GM12878 (cell line): ENCODE results near the gene ATP7A. TPM values are rescaled to one million over a fixed set of nuclear protein-coding genes. Genes with fewer than 3 reads are reported as not detected.

ENCODE experiments used
- ATAC-seq: fragments of 200-7000 bp; cut with Tn5 transposase; 3 replicates; pipeline ENCODE4 v1.9.1; 2020; ENCODE audit warnings: mild to moderate bottlenecking, moderate library complexity
- BruUV-seq: library from RNA; stranded (reverse); fragments of 400-500 nt; replicated peaks from 2 replicates; lab custom pipeline; 2021; lab: Mats Ljungman, UMichigan
- CTCF ChIA-PET: fragments of 300-600 bp; sonication (Branson Sonifier 250); formaldehyde crosslinking; extraction: SDS; loops from one replicate; lab custom pipeline; 2021; ENCODE audit warnings: inconsistent platforms; lab: Yijun Ruan, JAX
- POLR2A ChIA-PET: fragments of 350-600 bp; formaldehyde crosslinking; extraction: SDS; loops from one replicate; lab custom pipeline; 2021; ENCODE audit warnings: inconsistent platforms; lab: Charles Lee
- RAD21 ChIA-PET: fragments of 300-600 bp; sonication (Branson Sonifier 250); formaldehyde crosslinking; loops from one replicate; lab custom pipeline; 2023; ENCODE audit warnings: antibody characterized with exemption; ENCODE audit not compliant: unreplicated experiment; lab: Charles Lee
- SMC1A ChIA-PET: fragments of 300-600 bp; sonication (Branson Sonifier 250); formaldehyde crosslinking; loops from one replicate; lab custom pipeline; 2023; ENCODE audit not compliant: unreplicated experiment, uncharacterized antibody; lab: Charles Lee
- DNase-seq: peaks from one replicate; pipeline ENCODE4 v3.0.0-alpha.2; 2011; ENCODE audit warnings: low read depth, low spot score
- FAIRE-seq: peaks from 3 replicates; lab custom pipeline; 2011; peaks lifted over from hg19 to GRCh38; lab: Jason Lieb, UNC
- H2AFZ ChIP-seq: 2 replicates; pipeline ENCODE4 v1.6.0; 2011; ENCODE audit warnings: low read depth, low read length, control low read depth; ENCODE audit not compliant: control insufficient read depth
- H3K27ac ChIP-seq: 2 replicates; pipeline ENCODE4 v1.5.1; 2011; ENCODE audit warnings: control low read depth; ENCODE audit not compliant: control insufficient read depth, insufficient read depth
- H3K27me3 ChIP-seq, 2 experiments: replicated peaks in 1 of 2; 2 replicates each; pipeline versions ENCODE4 v1.6.0 to v1.6.1; 2011; ENCODE audit warnings: low read length in 1 of 2; ENCODE audit not compliant: control insufficient read depth in 2 of 2, insufficient read depth in 2 of 2
- H3K36me3 ChIP-seq, 2 experiments: 2 replicates each; pipeline ENCODE4 v1.5.1; 2011; ENCODE audit warnings: low read length in 1 of 2; ENCODE audit not compliant: control insufficient read depth in 2 of 2, insufficient read depth in 2 of 2
- H3K4me1 ChIP-seq: 2 replicates; pipeline ENCODE4 v1.6.1; 2011; ENCODE audit warnings: mild to moderate bottlenecking, low read length, moderate library complexity, mixed read lengths; ENCODE audit not compliant: control insufficient read depth, insufficient read depth
- H3K4me2 ChIP-seq: 2 replicates; pipeline ENCODE4 v1.6.0; 2011; ENCODE audit warnings: control low read depth; ENCODE audit not compliant: control insufficient read depth, insufficient read depth
- H3K4me3 ChIP-seq: fragments of 200-600 bp; sonication (generic); 2 replicates; pipeline ENCODE4 v1.5.1; 2016
- H3K79me2 ChIP-seq: 2 replicates; pipeline ENCODE4 v1.6.0; 2011; ENCODE audit warnings: low read length; ENCODE audit not compliant: control insufficient read depth, insufficient read depth
- H3K9ac ChIP-seq: 2 replicates; pipeline ENCODE4 v1.8.0; 2011; ENCODE audit warnings: low read length, control low read depth, mixed read lengths; ENCODE audit not compliant: control insufficient read depth, insufficient read depth
- H3K9me3 ChIP-seq: replicated peaks from 3 replicates; pipeline ENCODE4 v1.5.1; 2011; ENCODE audit warnings: mild to moderate bottlenecking, low read length; ENCODE audit not compliant: control insufficient read depth, insufficient read depth
- H4K20me1 ChIP-seq: 2 replicates; pipeline ENCODE4 v1.6.0; 2011; ENCODE audit not compliant: control insufficient read depth, insufficient read depth
- BMI1 ChIP-seq: fragments of 450-650 bp; IDR thresholded peaks from 2 replicates; pipeline ENCODE4 v1.6.1; 2016; ENCODE audit warnings: mild to moderate bottlenecking, moderate library complexity, borderline replicate concordance
- EED ChIP-seq: sonication (generic); IDR thresholded peaks from 2 replicates; pipeline ENCODE4 v1.6.1; 2016; ENCODE audit warnings: antibody characterized with exemption, low read depth
- EGR1 ChIP-seq, 2 experiments: IDR thresholded peaks; 1 replicate in 1 of 2; 2 replicates in 1 of 2; pipeline ENCODE4 v1.6.1; 2011 to 2012; ENCODE audit warnings: low read depth in 2 of 2, low read length in 2 of 2, borderline replicate concordance in 1 of 2, mild to moderate bottlenecking in 1 of 2, moderate library complexity in 1 of 2
- ETV6 ChIP-seq, 2 experiments: fragments of 450-650 bp in 1 of 2; IDR thresholded peaks in 1 of 2; conservative IDR thresholded peaks in 1 of 2; 2 replicates each; pipeline ENCODE4 v1.6.1; 2014; ENCODE audit warnings: antibody characterized with exemption in 1 of 2, borderline replicate concordance in 1 of 2, low read depth in 1 of 2, mild to moderate bottlenecking in 1 of 2, moderate library complexity in 1 of 2
- NR2C1 ChIP-seq: fragments of 450-650 bp; IDR thresholded peaks from 2 replicates; pipeline ENCODE4 v1.6.1; 2017; ENCODE audit warnings: antibody characterized with exemption, mild to moderate bottlenecking, moderate library complexity
- PAX5 ChIP-seq: IDR thresholded peaks from 2 replicates; pipeline ENCODE4 v1.6.1; 2011; ENCODE audit warnings: low read depth, low read length, borderline replicate concordance
- RCOR1 ChIP-seq: conservative IDR thresholded peaks from 2 replicates; pipeline ENCODE4 v1.6.1; 2012; ENCODE audit warnings: low read depth, low read length, improper control_type of control experiment
- RFX5 ChIP-seq: IDR thresholded peaks from 2 replicates; pipeline ENCODE4 v1.6.1; 2011; ENCODE audit warnings: low read depth, low read length, improper control_type of control experiment
- RUNX3 ChIP-seq: IDR thresholded peaks from 2 replicates; pipeline ENCODE4 v1.6.1; 2012; ENCODE audit warnings: low read length, inconsistent platforms
- SIX5 ChIP-seq: IDR thresholded peaks from 2 replicates; pipeline ENCODE4 v1.6.1; 2011; ENCODE audit warnings: mild to moderate bottlenecking, low read depth, low read length, moderate library complexity; ENCODE audit not compliant: severe bottlenecking
- ZNF207 ChIP-seq: fragments of 450-650 bp; IDR thresholded peaks from 2 replicates; pipeline ENCODE4 v1.6.1; 2014; ENCODE audit warnings: antibody characterized with exemption, mild to moderate bottlenecking, borderline replicate concordance
- ZNF24 ChIP-seq: fragments of 450-650 bp; IDR thresholded peaks from 2 replicates; pipeline ENCODE4 v1.6.1; 2017; ENCODE audit warnings: antibody characterized with exemption, mild to moderate bottlenecking
- in situ Hi-C: fragments of 300-500 bp; cut with MboI; formaldehyde crosslinking; loops from 9 replicates; pipeline ENCODE4 v1.14.3; 2018; ENCODE audit warnings: mixed read lengths
- intact Hi-C: fragments of 100-400 bp; cut with micrococcal nuclease; formaldehyde crosslinking; loops from one replicate; pipeline ENCODE4 v1.14.2; 2022; ENCODE audit not compliant: unreplicated experiment
- polyA plus RNA-seq, 11 experiments: library from polyadenylated mRNA; depleted of rRNA in 4 of 11; unstranded in 6 of 11; stranded (reverse) in 5 of 11; fragments of >200 nt; fragmentation: Nextera tagmentation in 4 of 11; fragmentation: Illumina TruSeq in 1 of 11; extraction: Ambion mirVana in 4 of 11; extraction: Trizol in 1 of 11; gene quantifications; 1 replicate in 1 of 11; 2 replicates in 10 of 11; pipeline versions ENCODE4 v1.2.1 to v1.2.3, GENCODE V29; 2011 to 2016; ENCODE audit warnings: inconsistent platforms in 2 of 11, missing spikeins in 2 of 11, low read depth in 1 of 11
- total RNA-seq, 4 experiments: library from RNA; depleted of rRNA in 3 of 4; stranded (reverse); fragments of >200 nt in 3 of 4; fragmentation: Illumina TruSeq in 1 of 4; extraction: Trizol in 1 of 4; gene quantifications; 2 replicates each; pipeline versions ENCODE4 v1.2.1 to v1.2.3, GENCODE V29; 2013 to 2021
- TF ChIP-seq, protein P1 (sequence below): fragments of 450-650 bp; IDR thresholded peaks from 2 replicates; pipeline ENCODE4 v1.6.1; 2016; ENCODE audit warnings: mild to moderate bottlenecking
- TF ChIP-seq, protein P2 (sequence below): fragments of 450-650 bp; IDR thresholded peaks from 2 replicates; pipeline ENCODE4 v1.6.1; 2018; ENCODE audit warnings: mild to moderate bottlenecking, low read depth, moderate library complexity; ENCODE audit not compliant: partially characterized antibody
- TF ChIP-seq, protein P3 (sequence below): fragments of 450-650 bp; IDR thresholded peaks from 2 replicates; pipeline ENCODE4 v1.6.1; 2016; ENCODE audit warnings: mild to moderate bottlenecking, moderate library complexity, borderline replicate concordance

Gene ATP7A
- total and polyA plus RNA-seq, 10 of the 15 experiments (the other 5 are each of a cell fraction or from before 2014, with no cell fraction given), result 2.5 to 12.0 (median 7.6) TPM

DNA sequence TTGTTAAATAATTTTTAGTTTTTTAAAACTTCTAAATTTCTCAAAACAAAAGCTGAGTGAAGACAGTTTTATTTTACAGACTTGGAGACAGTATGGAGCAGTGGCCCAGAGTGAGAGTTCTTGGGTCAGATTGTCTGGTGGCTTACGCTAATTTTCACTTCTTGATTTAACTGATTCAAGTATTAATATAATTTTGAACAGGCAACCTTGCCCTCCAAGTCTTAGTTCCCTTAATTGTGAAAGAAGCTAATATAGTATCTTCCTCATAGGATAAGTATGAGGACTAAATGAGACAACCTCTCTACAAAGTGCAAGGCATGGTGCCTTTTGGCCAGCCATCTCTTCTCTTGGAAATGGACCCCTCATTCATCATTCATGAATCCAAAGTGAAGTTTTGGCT is 25.4 kb downstream of the ATP7A start (continued):
- TF ChIP-seq EGR1 (IDR thresholded peaks at IDR 0.05; ENCODE audit: borderline replicate concordance in 1 of 2, low read depth in 2 of 2, low read length in 2 of 2), result no peak
- no peak for TF ChIP-seq SIX5
- no peak for TF ChIP-seq BMI1
- no peak for TF ChIP-seq NR2C1
- TF ChIP-seq RUNX3, result no peak
- TF ChIP-seq, protein P1, sequence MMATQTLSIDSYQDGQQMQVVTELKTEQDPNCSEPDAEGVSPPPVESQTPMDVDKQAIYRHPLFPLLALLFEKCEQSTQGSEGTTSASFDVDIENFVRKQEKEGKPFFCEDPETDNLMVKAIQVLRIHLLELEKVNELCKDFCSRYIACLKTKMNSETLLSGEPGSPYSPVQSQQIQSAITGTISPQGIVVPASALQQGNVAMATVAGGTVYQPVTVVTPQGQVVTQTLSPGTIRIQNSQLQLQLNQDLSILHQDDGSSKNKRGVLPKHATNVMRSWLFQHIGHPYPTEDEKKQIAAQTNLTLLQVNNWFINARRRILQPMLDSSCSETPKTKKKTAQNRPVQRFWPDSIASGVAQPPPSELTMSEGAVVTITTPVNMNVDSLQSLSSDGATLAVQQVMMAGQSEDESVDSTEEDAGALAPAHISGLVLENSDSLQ, result no peak
- no peak for TF ChIP-seq ZNF24
- no peak for TF ChIP-seq ZNF207
- TF ChIP-seq RCOR1, result no peak

DNA sequence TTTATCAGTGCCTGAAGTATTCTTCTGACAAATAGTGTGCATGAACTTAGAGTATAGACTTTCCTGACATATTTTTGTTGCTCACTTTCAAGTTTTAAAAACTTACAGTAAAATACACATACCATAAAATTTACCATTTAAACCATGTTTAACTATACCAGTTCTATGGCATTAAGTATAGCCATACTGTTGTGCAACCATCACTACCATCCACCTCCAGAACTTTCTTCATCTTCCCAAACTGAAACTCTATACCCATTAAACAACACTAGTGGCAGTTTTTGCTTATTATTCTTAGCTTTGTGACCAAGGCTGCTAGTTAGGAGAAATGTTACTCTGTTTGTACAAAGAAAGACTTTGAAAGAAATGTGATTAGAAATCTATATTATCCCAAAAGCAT is 25.8 kb downstream of the ATP7A start:
- Histone ChIP-seq H3K79me2 (no peaks in the 10 kb centered on the region), H3K4me3 (no peak overlapping the region), H3K4me1 (no peaks in the 10 kb centered on the region), H3K9me3 (no peaks in the 10 kb centered on the region), H3K36me3 (no peaks in the 10 kb centered on the region), H3K9ac (no peak overlapping the region), H4K20me1 (no peaks in the 10 kb centered on the region), H3K27me3 (no peaks in the 10 kb centered on the region), H3K4me2 (no peak overlapping the region), H3K27ac (no peak overlapping the region), H2AFZ (no peak overlapping the region)
- no peak for DNase-seq
- ChIA-PET SMC1A (interaction anchor here (0.9 to 1.5 kb wide), 3 partner anchors 8 to 89 kb away, joined by 3 to 4 read pairs (median 4); no protein-coding TSS in a partner anchor), CTCF (no interaction called here), POLR2A (no interaction called here), RAD21 (interaction anchor here (1.1 kb wide), 1 partner anchor 24 kb away, joined by 3 read pairs; no protein-coding TSS in a partner anchor)
- no peak for FAIRE-seq
- no TSS peak for BruUV-seq
- no peak for ATAC-seq
- in situ Hi-C loops, result no loop called here
- intact Hi-C loops, result no loop called here
- TF ChIP-seq RFX5, result no peak
- TF ChIP-seq ETV6 (conservative IDR thresholded peaks at IDR 0.05 in 1 of 2, IDR thresholded peaks at IDR 0.05 in 1 of 2; ENCODE audit: borderline replicate concordance in 1 of 2, low read depth in 1 of 2), result no peak
- TF ChIP-seq EED, result no peak
- TF ChIP-seq, protein P2, sequence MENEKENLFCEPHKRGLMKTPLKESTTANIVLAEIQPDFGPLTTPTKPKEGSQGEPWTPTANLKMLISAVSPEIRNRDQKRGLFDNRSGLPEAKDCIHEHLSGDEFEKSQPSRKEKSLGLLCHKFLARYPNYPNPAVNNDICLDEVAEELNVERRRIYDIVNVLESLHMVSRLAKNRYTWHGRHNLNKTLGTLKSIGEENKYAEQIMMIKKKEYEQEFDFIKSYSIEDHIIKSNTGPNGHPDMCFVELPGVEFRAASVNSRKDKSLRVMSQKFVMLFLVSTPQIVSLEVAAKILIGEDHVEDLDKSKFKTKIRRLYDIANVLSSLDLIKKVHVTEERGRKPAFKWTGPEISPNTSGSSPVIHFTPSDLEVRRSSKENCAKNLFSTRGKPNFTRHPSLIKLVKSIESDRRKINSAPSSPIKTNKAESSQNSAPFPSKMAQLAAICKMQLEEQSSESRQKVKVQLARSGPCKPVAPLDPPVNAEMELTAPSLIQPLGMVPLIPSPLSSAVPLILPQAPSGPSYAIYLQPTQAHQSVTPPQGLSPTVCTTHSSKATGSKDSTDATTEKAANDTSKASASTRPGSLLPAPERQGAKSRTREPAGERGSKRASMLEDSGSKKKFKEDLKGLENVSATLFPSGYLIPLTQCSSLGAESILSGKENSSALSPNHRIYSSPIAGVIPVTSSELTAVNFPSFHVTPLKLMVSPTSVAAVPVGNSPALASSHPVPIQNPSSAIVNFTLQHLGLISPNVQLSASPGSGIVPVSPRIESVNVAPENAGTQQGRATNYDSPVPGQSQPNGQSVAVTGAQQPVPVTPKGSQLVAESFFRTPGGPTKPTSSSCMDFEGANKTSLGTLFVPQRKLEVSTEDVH, result no peak
- no peak for TF ChIP-seq SIX5
- no peak for TF ChIP-seq PAX5
- TF ChIP-seq, protein P3, sequence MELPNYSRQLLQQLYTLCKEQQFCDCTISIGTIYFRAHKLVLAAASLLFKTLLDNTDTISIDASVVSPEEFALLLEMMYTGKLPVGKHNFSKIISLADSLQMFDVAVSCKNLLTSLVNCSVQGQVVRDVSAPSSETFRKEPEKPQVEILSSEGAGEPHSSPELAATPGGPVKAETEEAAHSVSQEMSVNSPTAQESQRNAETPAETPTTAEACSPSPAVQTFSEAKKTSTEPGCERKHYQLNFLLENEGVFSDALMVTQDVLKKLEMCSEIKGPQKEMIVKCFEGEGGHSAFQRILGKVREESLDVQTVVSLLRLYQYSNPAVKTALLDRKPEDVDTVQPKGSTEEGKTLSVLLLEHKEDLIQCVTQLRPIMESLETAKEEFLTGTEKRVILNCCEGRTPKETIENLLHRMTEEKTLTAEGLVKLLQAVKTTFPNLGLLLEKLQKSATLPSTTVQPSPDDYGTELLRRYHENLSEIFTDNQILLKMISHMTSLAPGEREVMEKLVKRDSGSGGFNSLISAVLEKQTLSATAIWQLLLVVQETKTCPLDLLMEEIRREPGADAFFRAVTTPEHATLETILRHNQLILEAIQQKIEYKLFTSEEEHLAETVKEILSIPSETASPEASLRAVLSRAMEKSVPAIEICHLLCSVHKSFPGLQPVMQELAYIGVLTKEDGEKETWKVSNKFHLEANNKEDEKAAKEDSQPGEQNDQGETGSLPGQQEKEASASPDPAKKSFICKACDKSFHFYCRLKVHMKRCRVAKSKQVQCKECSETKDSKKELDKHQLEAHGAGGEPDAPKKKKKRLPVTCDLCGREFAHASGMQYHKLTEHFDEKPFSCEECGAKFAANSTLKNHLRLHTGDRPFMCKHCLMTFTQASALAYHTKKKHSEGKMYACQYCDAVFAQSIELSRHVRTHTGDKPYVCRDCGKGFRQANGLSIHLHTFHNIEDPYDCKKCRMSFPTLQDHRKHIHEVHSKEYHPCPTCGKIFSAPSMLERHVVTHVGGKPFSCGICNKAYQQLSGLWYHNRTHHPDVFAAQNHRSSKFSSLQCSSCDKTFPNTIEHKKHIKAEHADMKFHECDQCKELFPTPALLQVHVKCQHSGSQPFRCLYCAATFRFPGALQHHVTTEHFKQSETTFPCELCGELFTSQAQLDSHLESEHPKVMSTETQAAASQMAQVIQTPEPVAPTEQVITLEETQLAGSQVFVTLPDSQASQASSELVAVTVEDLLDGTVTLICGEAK, result no peak
